Putamen (tissue), 1 donor: ENCODE results near the gene ZNFX1.
A peak's percentile ranks its signal among the peaks of the same experiment; 100 is the strongest.
"Not testable (repeated sequence)": the region's sequence is repeated elsewhere in the genome, so short reads cannot be mapped to it uniquely, and the experiment has no call there.

ENCODE experiments used
- DNase-seq: peaks from one replicate; pipeline ENCODE4 v3.0.0-alpha.2; 2016; ENCODE audit warnings: low spot score

The ZNFX1 gene

GRCh38 chr20:49278036-49278817 lies at the start of gene ZNFX1:
Gene ZNFX1 (minus strand): TSS chr20:49278057. CDS start chr20:49275839, 2,218 bp downstream.
- peak; percentile 98 for DNase-seq

- no peak for DNase-seq
These were observed 48.2 kb upstream of the ZNFX1 start for GRCh38 chr20:49326026-49326425.

GRCh38 chr20:49324306-49324705 lies 46.4 kb upstream of the ZNFX1 start:
- DNase-seq: no peak

GRCh38 chr20:49323622-49324238 lies 45.9 kb upstream of the ZNFX1 start:
- DNase-seq: no peak

- DNase-seq: no peak
These were observed 42.6 kb upstream of the ZNFX1 start for GRCh38 chr20:49320460-49320859.

- no peak for DNase-seq
These were observed 41.5 kb upstream of the ZNFX1 start for GRCh38 chr20:49319208-49319809.

- DNase-seq: no peak
These were observed 40.8 kb upstream of the ZNFX1 start for GRCh38 chr20:49318430-49319207.

GRCh38 chr20:49318091-49318429 lies 40.2 kb upstream of the ZNFX1 start:
- DNase-seq: no peak

GRCh38 chr20:49316704-49317103 lies 38.8 kb upstream of the ZNFX1 start:
- no peak for DNase-seq

GRCh38 chr20:49315580-49315979 lies 37.7 kb upstream of the ZNFX1 start:
- DNase-seq: no peak

- DNase-seq: not testable (repeated sequence)
These were observed 36.2 kb upstream of the ZNFX1 start for GRCh38 chr20:49314052-49314451.

- peak; percentile 56 for DNase-seq
These were observed 35.4 kb upstream of the ZNFX1 start for GRCh38 chr20:49313283-49313682.

- no peak for DNase-seq
These were observed 34.8 kb upstream of the ZNFX1 start for GRCh38 chr20:49312661-49313060.

GRCh38 chr20:49310705-49311104 lies 32.8 kb upstream of the ZNFX1 start:
- DNase-seq: no peak

GRCh38 chr20:49308875-49309274 lies 31.0 kb upstream of the ZNFX1 start:
- DNase-seq: no peak

- DNase-seq: no peak
These were observed 29.2 kb upstream of the ZNFX1 start for GRCh38 chr20:49306903-49307620.

GRCh38 chr20:49303065-49303552 lies 25.3 kb upstream of the ZNFX1 start:
- DNase-seq: no peak

GRCh38 chr20:49297605-49298530 lies 20.0 kb upstream of the ZNFX1 start:
- DNase-seq: no peak

- DNase-seq: not testable (repeated sequence)
These were observed 16.3 kb upstream of the ZNFX1 start for GRCh38 chr20:49294002-49294654.

GRCh38 chr20:49293122-49293521 lies 15.3 kb upstream of the ZNFX1 start:
- DNase-seq: no peak
